ENCODE data around the gene NLGN4Y. TPM values are rescaled to one million over a fixed set of nuclear protein-coding genes. Genes with fewer than 3 reads are reported as not detected.

Gene NLGN4Y
- total RNA-seq, 1 experiment from 2014 or later = 48.4 TPM

GRCh38 chrY:14755571-14755970, 231.2 kb downstream of the NLGN4Y start:
- no peak for DNase-seq (ENCODE audit: low spot score)
- Mint-ChIP-seq H3K27ac (no peak overlapping the region), H3K27me3 (ENCODE audit: low read depth) (no peaks in the 10 kb centered on the region), H3K4me3 (no peak overlapping the region), H3K36me3 (peaks cover 9% of the 10 kb centered on the region), H3K9me3 (no peaks in the 10 kb centered on the region), H3K4me1 (no peaks in the 10 kb centered on the region)
- TF ChIP-seq GABPB1 (CRISPR knock-in tag; IDR thresholded peaks at IDR 0.05) (no peak), E2F1 (CRISPR knock-in tag; IDR thresholded peaks at IDR 0.05) (no peak), PRDM15 (CRISPR knock-in tag; IDR thresholded peaks at IDR 0.05) (no peak), HMGA2 (CRISPR knock-in tag; IDR thresholded peaks at IDR 0.05) (no peak)
- TF ChIP-seq, protein P1, sequence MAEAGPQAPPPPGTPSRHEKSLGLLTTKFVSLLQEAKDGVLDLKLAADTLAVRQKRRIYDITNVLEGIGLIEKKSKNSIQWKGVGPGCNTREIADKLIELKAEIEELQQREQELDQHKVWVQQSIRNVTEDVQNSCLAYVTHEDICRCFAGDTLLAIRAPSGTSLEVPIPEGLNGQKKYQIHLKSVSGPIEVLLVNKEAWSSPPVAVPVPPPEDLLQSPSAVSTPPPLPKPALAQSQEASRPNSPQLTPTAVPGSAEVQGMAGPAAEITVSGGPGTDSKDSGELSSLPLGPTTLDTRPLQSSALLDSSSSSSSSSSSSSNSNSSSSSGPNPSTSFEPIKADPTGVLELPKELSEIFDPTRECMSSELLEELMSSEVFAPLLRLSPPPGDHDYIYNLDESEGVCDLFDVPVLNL (CRISPR knock-in tag; IDR thresholded peaks at IDR 0.05; ENCODE audit: borderline replicate concordance, low read depth) = no peak
- TF ChIP-seq, protein P2, sequence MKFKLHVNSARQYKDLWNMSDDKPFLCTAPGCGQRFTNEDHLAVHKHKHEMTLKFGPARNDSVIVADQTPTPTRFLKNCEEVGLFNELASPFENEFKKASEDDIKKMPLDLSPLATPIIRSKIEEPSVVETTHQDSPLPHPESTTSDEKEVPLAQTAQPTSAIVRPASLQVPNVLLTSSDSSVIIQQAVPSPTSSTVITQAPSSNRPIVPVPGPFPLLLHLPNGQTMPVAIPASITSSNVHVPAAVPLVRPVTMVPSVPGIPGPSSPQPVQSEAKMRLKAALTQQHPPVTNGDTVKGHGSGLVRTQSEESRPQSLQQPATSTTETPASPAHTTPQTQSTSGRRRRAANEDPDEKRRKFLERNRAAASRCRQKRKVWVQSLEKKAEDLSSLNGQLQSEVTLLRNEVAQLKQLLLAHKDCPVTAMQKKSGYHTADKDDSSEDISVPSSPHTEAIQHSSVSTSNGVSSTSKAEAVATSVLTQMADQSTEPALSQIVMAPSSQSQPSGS (CRISPR knock-in tag; IDR thresholded peaks at IDR 0.05; ENCODE audit: borderline replicate concordance, low read depth) = no peak
- TF ChIP-seq, protein P3, sequence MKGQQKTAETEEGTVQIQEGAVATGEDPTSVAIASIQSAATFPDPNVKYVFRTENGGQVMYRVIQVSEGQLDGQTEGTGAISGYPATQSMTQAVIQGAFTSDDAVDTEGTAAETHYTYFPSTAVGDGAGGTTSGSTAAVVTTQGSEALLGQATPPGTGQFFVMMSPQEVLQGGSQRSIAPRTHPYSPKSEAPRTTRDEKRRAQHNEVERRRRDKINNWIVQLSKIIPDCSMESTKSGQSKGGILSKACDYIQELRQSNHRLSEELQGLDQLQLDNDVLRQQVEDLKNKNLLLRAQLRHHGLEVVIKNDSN (CRISPR knock-in tag; IDR thresholded peaks at IDR 0.05) = no peak
- TF ChIP-seq, protein P4, sequence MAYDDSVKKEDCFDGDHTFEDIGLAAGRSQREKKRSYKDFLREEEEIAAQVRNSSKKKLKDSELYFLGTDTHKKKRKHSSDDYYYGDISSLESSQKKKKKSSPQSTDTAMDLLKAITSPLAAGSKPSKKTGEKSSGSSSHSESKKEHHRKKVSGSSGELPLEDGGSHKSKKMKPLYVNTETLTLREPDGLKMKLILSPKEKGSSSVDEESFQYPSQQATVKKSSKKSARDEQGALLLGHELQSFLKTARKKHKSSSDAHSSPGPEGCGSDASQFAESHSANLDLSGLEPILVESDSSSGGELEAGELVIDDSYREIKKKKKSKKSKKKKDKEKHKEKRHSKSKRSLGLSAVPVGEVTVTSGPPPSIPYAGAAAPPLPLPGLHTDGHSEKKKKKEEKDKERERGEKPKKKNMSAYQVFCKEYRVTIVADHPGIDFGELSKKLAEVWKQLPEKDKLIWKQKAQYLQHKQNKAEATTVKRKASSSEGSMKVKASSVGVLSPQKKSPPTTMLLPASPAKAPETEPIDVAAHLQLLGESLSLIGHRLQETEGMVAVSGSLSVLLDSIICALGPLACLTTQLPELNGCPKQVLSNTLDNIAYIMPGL (CRISPR knock-in tag; IDR thresholded peaks at IDR 0.05) = no peak
- ChIA-PET CTCF (no interaction called here), POLR2A (no interaction called here)
- no peak for ATAC-seq

DNA sequence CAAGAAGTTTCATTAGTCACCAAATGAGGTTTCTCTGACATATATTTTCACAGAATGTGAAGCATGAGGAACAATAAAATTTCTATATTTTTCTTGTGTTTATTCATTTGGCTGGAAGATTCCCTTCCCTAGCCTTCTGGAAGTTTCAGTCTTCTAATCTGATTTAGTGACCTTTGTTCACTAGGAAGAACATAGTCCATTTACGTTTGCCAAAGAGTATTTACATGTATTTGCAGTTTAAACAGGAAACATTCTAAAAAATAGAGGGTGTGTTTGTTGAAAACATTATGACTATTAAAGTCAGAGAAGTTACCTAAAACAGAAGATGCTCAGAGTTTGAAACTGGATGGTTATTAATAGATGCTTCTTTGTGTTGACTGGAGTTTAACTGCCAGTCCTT, 238.6 kb downstream of the NLGN4Y start:
- ChIA-PET CTCF (no interaction called here), POLR2A (no interaction called here)
- DNase-seq (ENCODE audit: low spot score) = no peak
- Mint-ChIP-seq H3K4me3 (no peak overlapping the region), H3K4me1 (no peaks in the 10 kb centered on the region), H3K27ac (no peak overlapping the region), H3K36me3 (peaks cover 13% of the 10 kb centered on the region), H3K9me3 (0 out of 2 replicates have a peak, but pooled peaks cover 2% of the 10 kb centered on the region), H3K27me3 (ENCODE audit: low read depth) (no peaks in the 10 kb centered on the region)
- no peak for ATAC-seq
- no peak for TF ChIP-seq SMAD4 (CRISPR knock-in tag; IDR thresholded peaks at IDR 0.05)
- TF ChIP-seq ARID4B (CRISPR knock-in tag; IDR thresholded peaks at IDR 0.05; ENCODE audit: borderline replicate concordance) = no peak
- TF ChIP-seq ZNF138 (CRISPR knock-in tag; conservative IDR thresholded peaks at IDR 0.05) = no peak
- no peak for TF ChIP-seq NFE2L1 (CRISPR knock-in tag; IDR thresholded peaks at IDR 0.05)
- TF ChIP-seq, protein P5, sequence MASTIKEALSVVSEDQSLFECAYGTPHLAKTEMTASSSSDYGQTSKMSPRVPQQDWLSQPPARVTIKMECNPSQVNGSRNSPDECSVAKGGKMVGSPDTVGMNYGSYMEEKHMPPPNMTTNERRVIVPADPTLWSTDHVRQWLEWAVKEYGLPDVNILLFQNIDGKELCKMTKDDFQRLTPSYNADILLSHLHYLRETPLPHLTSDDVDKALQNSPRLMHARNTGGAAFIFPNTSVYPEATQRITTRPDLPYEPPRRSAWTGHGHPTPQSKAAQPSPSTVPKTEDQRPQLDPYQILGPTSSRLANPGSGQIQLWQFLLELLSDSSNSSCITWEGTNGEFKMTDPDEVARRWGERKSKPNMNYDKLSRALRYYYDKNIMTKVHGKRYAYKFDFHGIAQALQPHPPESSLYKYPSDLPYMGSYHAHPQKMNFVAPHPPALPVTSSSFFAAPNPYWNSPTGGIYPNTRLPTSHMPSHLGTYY (CRISPR knock-in tag; IDR thresholded peaks at IDR 0.05) = no peak
- no peak for TF ChIP-seq ZNF671 (CRISPR knock-in tag; IDR thresholded peaks at IDR 0.05)
- TF ChIP-seq OVOL2 (CRISPR knock-in tag; IDR thresholded peaks at IDR 0.05; ENCODE audit: borderline replicate concordance) = no peak
- TF ChIP-seq TCF7 (CRISPR knock-in tag; IDR thresholded peaks at IDR 0.05; ENCODE audit: low read depth) = no peak
- no peak for TF ChIP-seq NFATC4 (CRISPR knock-in tag; IDR thresholded peaks at IDR 0.05)
- no peak for TF ChIP-seq ZNF396 (CRISPR knock-in tag; IDR thresholded peaks at IDR 0.05; ENCODE audit: borderline replicate concordance)
